Measurements from ENCODE around the gene GDAP1L1. TPM values are rescaled to one million over a fixed set of nuclear protein-coding genes. Genes with fewer than 3 reads are reported as not detected.

The GDAP1L1 gene
- total RNA-seq, 1 donor from 2014 or later = 0.40 TPM

- Mint-ChIP-seq H3K27me3 (ENCODE audit: low read depth) (no peaks in the 10 kb centered on the region), H3K9me3 (no peaks in the 10 kb centered on the region), H3K36me3 (peaks cover 27% of the 10 kb centered on the region), H3K4me3 (no peak overlapping the region), H3K4me1 (peaks cover 41% of the 10 kb centered on the region), H3K27ac (peak overlapping the region; percentile 97)
- TF ChIP-seq, protein P1, sequence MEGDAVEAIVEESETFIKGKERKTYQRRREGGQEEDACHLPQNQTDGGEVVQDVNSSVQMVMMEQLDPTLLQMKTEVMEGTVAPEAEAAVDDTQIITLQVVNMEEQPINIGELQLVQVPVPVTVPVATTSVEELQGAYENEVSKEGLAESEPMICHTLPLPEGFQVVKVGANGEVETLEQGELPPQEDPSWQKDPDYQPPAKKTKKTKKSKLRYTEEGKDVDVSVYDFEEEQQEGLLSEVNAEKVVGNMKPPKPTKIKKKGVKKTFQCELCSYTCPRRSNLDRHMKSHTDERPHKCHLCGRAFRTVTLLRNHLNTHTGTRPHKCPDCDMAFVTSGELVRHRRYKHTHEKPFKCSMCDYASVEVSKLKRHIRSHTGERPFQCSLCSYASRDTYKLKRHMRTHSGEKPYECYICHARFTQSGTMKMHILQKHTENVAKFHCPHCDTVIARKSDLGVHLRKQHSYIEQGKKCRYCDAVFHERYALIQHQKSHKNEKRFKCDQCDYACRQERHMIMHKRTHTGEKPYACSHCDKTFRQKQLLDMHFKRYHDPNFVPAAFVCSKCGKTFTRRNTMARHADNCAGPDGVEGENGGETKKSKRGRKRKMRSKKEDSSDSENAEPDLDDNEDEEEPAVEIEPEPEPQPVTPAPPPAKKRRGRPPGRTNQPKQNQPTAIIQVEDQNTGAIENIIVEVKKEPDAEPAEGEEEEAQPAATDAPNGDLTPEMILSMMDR (IDR thresholded peaks at IDR 0.05; ENCODE audit: unreplicated experiment) = no peak
- no peak for DNase-seq (ENCODE audit: low spot score in 2 of 2, unreplicated experiment in 2 of 2)
Observed at GRCh38 chr20:44204156-44204831, 42.8 kb upstream of the GDAP1L1 start.

DNA sequence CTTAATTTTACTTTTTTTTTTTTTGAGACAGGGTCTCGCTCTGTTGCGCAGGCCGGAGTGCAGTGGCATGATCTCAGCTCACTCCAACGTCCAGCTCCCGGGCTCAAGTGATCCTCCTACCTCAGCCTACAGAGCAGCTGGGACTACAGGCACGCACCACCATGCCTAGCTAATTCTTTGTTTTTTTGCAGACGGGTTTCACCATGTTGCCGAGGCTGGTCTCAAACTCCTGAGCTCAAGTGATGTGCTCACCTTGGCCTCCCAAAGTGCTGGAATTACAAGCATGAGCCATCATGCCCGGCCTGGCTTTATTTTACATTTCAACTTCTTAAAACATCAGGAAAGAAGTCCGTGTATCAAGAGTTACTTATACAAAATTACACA is 42.3 kb upstream of the GDAP1L1 start:
- H3K9me3 Mint-ChIP-seq = no peaks in the 10 kb centered on the region
- DNase-seq (ENCODE audit: low spot score in 2 of 2, unreplicated experiment in 2 of 2) = no peak
- H3K27ac Mint-ChIP-seq = peak overlapping the region; percentile 97
- TF ChIP-seq, protein P1 (IDR thresholded peaks at IDR 0.05; ENCODE audit: unreplicated experiment) = no peak
- peaks cover 23% of the 10 kb centered on the region for H3K36me3 Mint-ChIP-seq
- H3K4me1 Mint-ChIP-seq = peaks cover 46% of the 10 kb centered on the region
- no peak overlapping the region for H3K4me3 Mint-ChIP-seq
- H3K27me3 Mint-ChIP-seq (ENCODE audit: low read depth) = no peaks in the 10 kb centered on the region

DNA sequence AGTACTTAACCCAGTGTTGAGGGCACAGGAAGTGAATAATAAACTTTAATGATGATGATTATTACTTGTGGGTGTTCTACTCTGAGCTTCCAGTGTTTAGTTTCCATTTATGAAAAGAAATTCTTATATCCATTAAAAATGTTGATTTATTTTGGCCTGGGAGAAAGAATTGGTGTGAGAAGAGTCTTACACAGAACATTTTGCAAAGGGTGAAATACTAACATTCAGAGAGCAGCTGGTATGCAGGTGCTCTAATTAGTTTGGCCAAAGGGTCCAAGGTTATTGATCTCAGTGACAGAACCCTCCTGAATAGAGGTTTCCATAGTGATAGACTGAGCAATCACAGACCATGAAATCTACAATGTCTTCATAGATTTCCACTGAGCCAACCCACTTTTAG is 41.0 kb upstream of the GDAP1L1 start:
- no peak overlapping the region for H3K4me3 Mint-ChIP-seq
- H3K27me3 Mint-ChIP-seq (ENCODE audit: low read depth) = no peaks in the 10 kb centered on the region
- peaks cover 50% of the 10 kb centered on the region for H3K4me1 Mint-ChIP-seq

DNA sequence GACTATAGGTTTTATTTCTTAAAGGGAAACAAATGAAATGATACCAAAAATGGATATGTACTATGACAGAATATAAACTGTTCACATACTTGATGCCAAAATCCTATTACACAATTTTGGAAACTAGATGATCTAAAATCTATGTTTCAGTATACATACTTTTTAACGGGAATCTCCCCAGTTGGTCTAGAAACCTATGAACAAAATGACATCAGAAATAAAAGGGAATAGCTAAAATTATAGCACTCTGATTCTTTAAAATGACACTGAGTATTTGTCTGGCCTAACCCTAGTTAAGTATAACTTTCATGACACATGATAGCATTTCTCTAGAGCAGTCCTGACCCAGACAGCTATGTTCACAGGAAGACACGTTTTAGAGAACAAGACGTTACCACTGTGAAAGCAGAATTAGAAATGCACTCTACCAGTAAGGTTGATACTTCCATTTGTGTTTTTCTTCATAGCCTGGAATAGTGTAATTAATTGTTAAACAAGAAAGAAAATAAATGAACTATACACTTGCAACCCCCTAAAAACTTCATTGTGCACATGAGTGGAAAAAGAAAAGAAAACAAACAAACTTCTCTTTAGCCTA is 39.9 kb upstream of the GDAP1L1 start:
- Mint-ChIP-seq H3K4me1 (peaks cover 61% of the 10 kb centered on the region), H3K4me3 (no peak overlapping the region), H3K27ac (peak overlapping the region; percentile 85), H3K27me3 (ENCODE audit: low read depth) (no peaks in the 10 kb centered on the region), H3K36me3 (peaks cover 6% of the 10 kb centered on the region), H3K9me3 (no peaks in the 10 kb centered on the region)
- TF ChIP-seq, protein P1 (IDR thresholded peaks at IDR 0.05; ENCODE audit: unreplicated experiment) = no peak
- no peak for DNase-seq (ENCODE audit: low spot score in 2 of 2, unreplicated experiment in 2 of 2)

More for the DNA sequence above, 41.0 kb upstream of the GDAP1L1 start:
- TF ChIP-seq, protein P1 (IDR thresholded peaks at IDR 0.05; ENCODE audit: unreplicated experiment) = no peak
- Mint-ChIP-seq H3K9me3 (no peaks in the 10 kb centered on the region), H3K36me3 (peaks cover 14% of the 10 kb centered on the region), H3K27ac (peak overlapping the region; percentile 69)
- DNase-seq (ENCODE audit: low spot score in 2 of 2, unreplicated experiment in 2 of 2) = no peak

GRCh38 chr20:44208165-44208564 is 38.9 kb upstream of the GDAP1L1 start:
- no peak for DNase-seq (ENCODE audit: low spot score in 2 of 2, unreplicated experiment in 2 of 2)
- peak overlapping the region; percentile 98 for H3K4me3 Mint-ChIP-seq
- H3K4me1 Mint-ChIP-seq = peaks cover 58% of the 10 kb centered on the region
- H3K27me3 Mint-ChIP-seq (ENCODE audit: low read depth) = no peaks in the 10 kb centered on the region
- TF ChIP-seq, protein P1 (IDR thresholded peaks at IDR 0.05; ENCODE audit: unreplicated experiment) = no peak
- peaks cover 2% of the 10 kb centered on the region for H3K36me3 Mint-ChIP-seq
- peak overlapping the region; percentile 100 for H3K27ac Mint-ChIP-seq
- H3K9me3 Mint-ChIP-seq = no peaks in the 10 kb centered on the region
